GM18867 (cell line): ENCODE data around the gene GABRB1.

Experiments used
- ATAC-seq: cut with Tn5 transposase; IDR thresholded peaks from one replicate; pipeline ENCODE4 v1.9.1; 2021; ENCODE audit warnings: mild to moderate bottlenecking, moderate library complexity; ENCODE audit not compliant: unreplicated experiment

Gene GABRB1

GRCh38 chr4:47203593-47203992, 172.2 kb downstream of the GABRB1 start:
- no peak for ATAC-seq

- no peak for ATAC-seq
These were observed 176.2 kb downstream of the GABRB1 start for GRCh38 chr4:47207555-47207954.

DNA sequence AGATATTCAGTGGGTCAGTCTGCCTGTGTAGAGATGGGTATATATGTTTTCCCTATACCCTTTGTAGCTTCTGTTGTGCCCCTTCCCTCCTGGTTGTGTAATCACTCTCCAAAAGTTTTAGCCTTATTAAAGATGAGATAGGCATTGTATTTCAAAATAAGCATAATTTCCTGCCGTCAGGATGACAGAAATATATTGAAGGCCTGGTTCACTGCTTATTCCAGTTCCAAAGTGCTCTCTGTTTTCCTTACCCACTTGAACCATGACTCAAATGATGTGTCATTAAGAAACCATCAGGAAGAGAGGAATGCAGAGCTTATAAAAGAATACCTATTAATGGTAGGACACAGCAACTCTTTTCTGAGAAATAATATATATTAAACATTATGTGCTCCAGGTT, 178.5 kb downstream of the GABRB1 start:
- no peak for ATAC-seq

GRCh38 chr4:47210828-47211227, 179.5 kb downstream of the GABRB1 start:
- no peak for ATAC-seq

GRCh38 chr4:47213106-47213505, 181.7 kb downstream of the GABRB1 start:
- ATAC-seq: no peak

GRCh38 chr4:47213539-47213938, 182.2 kb downstream of the GABRB1 start:
- no peak for ATAC-seq

- ATAC-seq: no peak
These were observed 182.6 kb downstream of the GABRB1 start for GRCh38 chr4:47213971-47214370.

DNA sequence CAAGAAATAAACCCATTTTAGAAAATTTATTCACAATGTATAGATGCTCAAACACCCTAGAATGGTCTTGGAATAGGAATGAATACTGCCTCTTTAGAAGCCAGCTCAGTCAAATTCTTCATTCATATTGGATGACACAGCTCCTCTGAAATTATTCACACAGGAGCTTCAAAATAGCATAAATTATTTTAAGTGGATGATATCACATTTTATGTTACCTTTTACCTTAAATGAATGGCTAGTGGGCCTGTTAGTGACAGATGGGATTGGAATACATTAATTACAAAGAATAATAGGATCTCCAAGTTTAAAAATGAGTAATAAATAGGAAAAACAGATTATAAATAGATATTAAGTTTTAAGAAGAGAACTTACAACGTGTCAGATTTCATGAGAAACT, 184.4 kb downstream of the GABRB1 start:
- no peak for ATAC-seq

DNA sequence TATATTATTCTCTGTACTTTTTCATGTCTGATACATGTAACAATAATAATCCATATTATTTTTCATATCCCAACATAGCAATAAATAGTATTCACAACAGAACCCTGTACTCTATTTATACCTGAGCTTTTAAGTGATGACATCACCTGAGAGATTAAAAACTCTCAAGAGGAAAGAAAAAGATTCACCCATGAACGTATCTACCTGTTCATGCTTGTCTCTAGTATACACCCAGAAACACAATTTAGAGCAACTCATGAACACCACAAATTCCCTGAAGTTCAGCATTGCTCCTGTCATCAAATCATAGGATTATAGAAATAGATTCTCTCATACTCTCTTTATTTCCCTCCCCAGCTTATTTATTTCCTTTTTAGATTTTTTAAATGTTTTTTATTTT, 185.9 kb downstream of the GABRB1 start:
- no peak for ATAC-seq

- ATAC-seq: no peak
These were observed 186.5 kb downstream of the GABRB1 start for GRCh38 chr4:47217884-47218283.

DNA sequence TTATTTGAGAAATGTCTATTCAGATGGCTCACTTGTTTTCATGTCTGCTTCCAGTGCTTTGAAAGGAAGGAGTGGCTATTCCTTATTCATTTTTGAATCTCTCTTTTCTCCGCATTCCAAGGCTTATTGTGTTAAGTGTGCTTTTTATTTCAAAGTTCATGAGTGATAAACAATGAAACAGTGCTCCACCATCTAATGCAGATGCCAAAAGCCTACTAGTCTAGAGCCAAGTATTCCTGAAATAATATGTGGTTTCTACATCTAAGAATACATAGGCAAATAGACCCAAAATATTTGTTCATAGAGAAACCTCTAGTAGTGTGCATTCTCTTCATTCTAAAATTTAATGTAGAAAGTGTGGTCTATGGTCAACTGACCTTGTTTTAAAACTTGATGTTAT, 187.3 kb downstream of the GABRB1 start:
- ATAC-seq: no peak

DNA sequence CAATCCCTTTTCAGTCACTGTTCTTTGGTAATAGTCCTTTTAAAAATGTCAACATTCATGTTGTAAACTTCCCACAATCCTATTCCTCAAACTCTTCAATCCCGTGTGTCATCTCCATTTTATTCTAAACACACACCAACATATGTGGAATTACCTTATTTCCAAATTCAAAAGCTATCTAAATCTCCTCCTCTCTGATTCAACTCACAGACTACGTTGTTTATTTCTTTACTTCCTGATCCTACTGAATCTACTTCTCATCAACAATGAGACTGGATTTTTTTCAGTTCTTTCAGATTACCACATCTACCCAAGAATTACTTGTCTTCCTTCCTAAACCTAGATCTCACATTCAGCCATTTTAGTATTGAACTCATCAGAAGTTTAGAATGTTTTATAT, 188.2 kb downstream of the GABRB1 start:
- no peak for ATAC-seq

GRCh38 chr4:47221721-47222120, 190.4 kb downstream of the GABRB1 start:
- ATAC-seq: no peak

- ATAC-seq: no peak
These were observed 190.9 kb downstream of the GABRB1 start for GRCh38 chr4:47222276-47222675.

DNA sequence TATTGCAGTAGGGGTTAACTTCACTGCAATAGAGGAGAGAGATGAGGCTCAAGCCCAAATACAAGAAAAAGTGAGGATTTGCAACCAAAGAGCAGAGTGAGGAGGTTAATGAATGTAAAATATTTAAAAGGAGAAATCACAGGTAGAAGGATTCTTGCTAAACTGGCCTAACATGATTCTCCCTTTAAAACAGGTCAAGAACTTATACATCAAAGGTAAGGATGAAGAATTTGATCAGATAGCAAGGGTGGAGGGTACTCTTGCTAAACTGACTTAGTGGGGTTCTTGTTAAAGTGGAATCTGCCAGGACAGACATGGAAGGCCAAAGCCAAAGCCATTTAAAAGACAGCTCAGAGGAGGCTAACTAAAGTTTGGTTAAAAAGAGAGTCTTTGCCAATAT, 193.0 kb downstream of the GABRB1 start:
- ATAC-seq: no peak

DNA sequence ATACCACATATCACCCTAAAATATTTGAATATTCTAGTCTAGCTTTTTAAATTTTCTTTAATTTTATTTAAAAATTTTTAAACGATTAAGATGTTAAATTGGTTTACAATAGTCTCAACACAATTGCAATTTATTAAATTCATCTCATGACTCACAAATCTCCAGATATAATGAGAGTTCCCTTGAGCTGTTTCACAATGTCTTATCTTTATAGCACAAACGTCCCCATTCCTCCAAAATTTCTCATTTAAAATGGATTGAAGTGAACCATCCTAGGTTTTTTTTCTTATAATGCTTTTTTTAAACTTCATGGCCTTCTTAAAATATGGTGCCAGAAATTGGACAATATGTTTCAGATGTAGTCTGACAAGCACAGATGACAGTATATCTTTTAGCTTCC, 204.4 kb downstream of the GABRB1 start:
- no peak for ATAC-seq

GRCh38 chr4:47238667-47239066, 207.3 kb downstream of the GABRB1 start:
- ATAC-seq: no peak

GRCh38 chr4:47239649-47240048, 208.3 kb downstream of the GABRB1 start:
- no peak for ATAC-seq

DNA sequence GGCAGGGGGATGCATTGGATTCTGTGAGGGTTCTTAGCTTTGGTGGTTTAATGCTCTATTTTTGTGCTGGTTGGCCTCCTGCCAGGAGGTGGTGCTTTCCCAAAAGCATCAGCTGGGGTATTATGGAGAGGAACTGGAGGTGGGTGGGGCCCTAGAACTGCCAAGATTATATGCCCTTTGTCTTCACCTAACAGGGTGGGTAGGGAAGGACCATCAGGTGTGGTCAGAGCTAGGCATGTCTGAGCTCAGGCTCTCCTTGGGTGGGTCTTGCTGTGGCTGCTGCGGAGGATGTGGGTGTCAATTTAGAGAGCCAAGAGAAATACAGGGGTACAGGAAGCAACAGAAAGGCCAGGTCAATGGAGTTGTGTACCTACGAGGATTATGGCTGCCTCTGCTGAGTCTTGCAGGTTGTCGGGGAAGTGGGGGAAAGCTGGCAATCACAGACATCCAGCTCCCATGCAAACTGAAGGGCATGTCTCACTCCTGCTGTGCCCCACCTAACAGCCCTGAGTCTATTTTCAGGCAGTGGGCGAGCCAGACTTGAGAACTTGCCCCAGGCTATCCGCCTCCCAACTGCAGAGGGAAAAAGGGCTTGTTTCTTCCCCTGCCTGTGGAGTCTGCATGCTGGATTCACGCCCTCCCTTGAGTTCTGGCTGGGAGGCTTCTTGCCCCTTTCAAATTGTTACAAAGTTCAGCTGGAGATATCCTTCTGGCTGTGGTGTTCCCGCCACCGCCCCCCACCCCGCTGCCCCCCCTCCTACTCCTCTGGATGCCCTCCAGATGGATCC, 220.2 kb downstream of the GABRB1 start:
- no peak for ATAC-seq

- ATAC-seq: no peak
These were observed 232.4 kb downstream of the GABRB1 start for GRCh38 chr4:47263721-47264120.

DNA sequence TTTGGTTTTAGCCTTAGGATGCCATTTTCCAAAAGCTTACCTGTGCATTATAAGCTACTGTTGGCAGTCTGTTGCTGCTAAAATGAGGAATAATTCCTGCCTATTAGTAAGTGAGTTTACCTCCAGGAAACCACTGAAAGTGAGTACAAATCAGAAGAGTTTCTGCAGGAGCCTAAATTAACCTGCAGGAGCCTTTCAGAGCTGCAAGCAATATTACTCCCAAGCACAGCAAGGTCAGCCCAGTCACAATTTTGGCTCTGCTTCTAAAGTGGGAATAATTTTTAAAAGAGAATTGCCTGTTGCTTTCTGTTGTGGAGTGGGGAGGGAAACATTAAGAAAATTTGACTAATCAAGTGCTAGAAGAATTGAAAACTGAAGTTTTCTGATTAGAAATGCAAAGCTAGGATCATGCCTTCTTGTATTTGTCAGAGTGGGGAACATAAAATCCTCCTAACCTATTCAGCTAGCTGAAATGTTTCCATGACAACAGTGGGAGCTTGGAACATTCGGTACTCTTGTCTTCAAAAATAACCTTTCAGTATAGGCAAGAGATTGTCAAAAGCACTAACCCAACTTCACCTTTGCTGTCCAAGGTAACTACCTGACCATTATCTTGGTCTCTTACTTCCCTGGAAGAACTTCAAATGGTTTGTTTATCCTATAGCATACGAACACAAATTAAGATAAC, 239.0 kb downstream of the GABRB1 start:
- ATAC-seq: no peak

DNA sequence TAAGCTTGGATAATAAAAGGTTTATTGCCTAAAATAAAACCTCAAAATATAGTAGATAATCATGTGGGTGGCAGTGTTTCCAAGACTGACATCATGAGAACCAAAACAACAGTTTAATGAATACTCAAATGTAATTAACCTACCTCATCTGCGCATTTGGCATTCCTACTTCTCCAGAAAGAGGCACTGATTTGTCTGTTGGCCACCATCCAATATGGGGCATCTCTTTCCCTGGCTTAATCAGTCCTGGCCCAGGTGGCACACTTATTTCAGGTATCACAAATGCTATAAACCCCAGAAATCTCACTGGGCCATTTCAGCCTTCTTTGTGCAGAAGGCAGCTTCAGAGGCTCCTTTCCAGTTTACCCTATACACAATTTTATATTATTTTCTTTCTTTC, 239.9 kb downstream of the GABRB1 start:
- ATAC-seq: no peak

- ATAC-seq: no peak
These were observed 243.5 kb downstream of the GABRB1 start for GRCh38 chr4:47274901-47275300.
